HK-2 (cell line): ENCODE data around the gene RADX.

Source experiments
- DNase-seq: peaks from one replicate; pipeline ENCODE4 v3.0.0-alpha.2; 2018; ENCODE audit not compliant: unreplicated experiment

Gene RADX

DNA sequence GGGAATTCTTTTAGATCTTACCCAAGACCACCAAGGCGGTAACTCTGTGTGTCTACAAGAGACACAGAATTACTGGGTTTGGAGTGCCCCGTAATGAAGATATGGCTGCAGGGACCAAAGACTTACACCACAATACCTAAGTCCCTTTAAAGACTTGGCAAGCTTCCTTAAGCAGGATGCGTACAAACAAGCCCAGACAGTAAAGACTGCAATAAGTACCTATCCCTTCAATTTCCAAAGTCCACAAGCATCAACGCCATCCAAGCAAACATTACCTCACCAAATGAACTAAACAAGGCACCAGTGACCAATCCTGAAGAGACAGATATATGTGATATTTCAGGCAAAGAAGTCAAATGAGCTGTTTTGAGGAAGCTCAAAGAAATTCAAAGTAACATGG is 72.4 kb downstream of the RADX start:
- no peak for DNase-seq

DNA sequence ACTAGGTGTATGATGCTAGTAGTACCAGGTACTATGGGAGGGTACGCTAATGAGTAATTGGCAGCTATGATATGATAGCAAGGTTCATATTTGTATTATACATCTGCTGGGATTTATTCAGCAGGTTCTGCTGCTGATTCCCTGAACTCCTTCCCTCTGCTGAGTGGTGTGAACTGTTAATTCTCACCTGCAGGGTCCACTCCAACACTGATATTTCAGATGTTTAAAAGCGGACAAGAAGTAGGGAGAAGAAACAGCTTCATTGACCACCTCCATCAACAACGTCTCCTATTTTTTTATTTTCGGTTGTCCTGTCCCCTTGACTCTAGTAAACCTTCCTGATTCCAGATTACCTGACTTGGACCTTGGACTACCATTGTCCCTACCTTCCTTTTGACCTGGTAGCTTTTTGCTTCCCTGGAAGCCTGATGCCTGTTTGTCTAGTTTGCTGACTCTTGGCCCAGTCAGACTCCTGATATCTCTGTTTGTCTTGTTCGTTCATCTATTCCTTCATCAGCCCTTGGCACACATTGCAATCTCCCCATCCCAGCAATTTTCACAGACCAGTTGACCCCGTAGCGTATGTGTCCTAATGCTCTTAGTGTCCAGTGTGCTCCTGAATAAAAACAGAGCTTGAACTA is 80.8 kb downstream of the RADX start:
- DNase-seq, result no peak

DNA sequence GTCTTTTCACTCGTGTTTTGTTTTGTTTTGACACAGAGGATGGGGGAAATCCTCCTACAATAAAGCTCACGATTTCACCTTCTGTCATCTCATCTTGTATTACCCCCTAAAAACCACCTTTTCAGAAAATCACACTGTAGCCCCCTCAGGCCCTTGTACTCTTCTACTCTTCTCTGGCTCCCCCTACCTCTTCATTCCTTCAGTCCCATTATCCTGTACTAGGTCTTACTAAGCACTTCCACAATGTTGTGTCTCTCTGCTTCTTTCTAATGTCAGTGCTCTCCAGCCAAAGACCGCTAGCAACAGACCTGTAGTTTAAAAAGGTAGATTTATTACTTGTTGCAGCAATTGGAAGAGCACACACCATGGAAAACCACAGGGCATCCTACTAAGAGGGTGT is 84.7 kb downstream of the RADX start:
- DNase-seq, result no peak

DNA sequence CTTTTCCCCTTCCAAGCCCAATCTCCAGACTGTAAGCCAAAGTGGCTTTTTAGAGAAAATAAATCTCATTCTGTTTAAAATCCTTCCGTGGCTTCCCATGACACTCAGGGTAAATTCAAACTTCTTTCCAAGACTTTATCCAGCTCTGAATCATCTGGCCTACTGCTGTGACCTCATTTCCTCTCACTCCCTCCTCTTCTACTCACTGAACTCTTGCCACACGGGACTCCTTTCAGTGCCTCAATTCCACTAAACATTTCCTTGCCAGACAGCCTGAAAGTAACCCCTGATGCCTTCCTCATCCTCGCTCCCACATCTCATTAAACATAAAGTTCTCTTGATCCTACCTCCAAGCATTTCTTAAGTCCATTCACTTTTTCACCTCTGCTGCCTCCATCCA is 86.9 kb downstream of the RADX start:
- DNase-seq, result no peak

DNA sequence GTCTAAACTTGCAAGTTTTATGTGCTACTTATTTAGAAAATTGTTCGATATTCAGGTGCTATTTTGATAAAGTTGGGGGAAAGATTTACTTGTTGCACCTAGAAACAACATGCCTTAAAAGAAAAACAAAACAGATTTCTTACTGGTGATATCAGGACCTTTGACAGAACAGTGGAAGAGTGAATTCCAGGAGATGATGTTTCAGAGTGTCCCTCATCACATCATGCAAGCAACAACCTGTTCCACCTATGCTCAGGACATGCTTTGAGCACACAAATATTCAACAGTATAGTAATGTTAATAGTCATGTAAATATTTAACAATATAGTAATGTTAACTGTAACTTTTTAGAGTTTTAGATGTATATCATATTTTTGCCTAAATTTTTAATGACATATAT is 90.9 kb downstream of the RADX start:
- no peak for DNase-seq

DNA sequence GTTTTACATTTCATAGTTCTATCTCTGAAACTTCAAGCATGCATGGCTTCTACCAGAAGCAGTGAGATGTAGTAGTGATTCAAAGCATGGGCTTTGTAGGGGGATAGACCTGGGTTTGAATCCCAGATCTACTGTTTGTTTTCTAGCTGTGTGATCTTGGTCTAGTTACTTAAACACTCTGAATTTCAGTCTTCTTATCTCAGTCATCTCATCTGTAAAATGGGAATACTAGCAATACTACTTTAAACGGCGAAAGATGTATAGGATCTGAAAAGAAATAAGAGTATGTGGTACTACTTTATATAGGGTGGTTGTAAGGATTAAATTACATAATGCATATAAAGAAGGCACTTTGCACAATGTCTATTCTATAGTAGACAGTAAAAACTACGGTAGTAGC is 94.7 kb downstream of the RADX start:
- no peak for DNase-seq

DNA sequence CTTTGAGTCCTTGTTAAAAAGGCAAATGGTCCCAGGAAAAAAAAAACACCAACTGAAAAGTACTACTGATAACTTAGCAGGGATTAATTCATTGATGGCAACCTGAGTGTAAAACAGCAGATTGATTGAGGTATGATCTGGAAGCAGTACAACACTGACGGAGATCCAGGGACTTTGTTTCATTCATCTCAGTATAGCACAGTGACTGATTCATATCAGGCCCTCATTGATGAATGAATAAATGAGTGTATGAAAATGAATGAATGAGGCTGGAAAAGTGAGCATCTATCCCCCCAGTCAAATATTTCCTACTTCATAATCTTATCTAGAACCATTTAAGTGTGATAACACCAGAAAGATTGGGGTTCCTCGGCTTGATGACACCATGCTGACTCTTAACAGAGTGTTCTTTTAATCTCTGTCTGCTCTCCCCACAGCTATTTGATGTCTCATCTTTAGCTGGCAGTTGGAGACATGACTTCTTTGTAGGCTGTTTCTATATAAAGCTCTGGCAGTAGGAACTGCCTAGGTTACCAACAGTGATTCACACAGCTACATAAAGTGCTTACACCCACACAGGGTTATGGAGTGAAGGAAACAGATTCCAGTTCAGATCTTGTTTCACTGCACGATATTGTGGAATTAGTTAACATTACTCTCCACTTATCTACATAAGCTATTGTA is 96.1 kb downstream of the RADX start:
- peak; percentile 8 for DNase-seq

DNA sequence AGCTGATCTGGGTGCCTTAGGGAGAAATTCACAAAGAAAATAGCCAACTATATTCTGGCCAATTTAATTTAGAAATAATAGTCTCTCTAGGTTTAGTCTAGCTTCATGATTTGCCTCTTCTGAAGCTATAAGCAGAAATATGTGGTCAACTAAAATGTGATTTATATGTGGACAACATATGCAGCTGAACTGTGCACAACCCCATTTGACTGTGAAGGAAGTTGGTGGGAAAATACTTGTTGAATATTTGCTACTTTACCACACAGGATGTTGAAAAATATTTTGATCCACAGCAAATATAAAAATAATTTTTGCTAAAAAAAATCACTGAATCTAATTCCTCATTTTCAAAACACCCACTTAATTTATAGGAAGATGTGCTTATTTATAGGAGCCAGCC is 99.0 kb downstream of the RADX start:
- no peak for DNase-seq

DNA sequence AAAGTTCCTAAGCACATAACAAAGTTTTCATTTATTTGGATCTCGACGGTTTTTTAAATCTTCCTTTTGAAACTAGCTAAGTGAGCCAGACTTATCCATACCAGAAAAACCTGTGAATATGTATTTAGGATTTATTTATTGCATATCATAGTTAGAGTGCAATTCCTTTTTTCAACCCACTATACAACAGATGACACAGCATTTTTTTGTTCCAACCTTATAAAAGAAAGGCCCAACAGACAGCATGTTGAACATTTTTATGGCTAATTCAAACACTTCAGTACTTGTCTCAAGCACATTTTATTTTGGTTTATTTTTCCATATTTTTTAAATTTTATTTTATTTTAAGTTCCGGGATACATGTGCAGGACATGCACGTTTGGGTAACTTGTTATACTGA is 99.6 kb downstream of the RADX start:
- DNase-seq, result no peak

DNA sequence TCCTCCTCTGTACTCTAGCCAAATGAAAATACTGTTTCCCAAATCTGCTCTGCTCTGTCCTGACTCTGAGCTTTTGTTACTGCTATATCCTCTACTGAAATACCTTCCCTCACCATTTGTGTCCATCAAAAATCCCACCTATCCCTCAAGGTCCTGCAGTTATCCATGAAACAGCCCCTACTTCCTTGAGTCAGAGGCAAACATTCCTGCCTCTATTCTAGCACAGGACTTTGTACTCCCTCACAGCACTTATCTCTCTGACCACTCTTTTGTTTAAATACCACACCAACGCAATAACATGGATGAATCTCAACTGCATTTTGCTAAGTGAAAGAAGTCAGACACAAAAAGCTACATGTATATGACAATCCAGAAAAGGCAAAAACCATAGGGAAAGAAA is 104.2 kb downstream of the RADX start:
- DNase-seq, result no peak

DNA sequence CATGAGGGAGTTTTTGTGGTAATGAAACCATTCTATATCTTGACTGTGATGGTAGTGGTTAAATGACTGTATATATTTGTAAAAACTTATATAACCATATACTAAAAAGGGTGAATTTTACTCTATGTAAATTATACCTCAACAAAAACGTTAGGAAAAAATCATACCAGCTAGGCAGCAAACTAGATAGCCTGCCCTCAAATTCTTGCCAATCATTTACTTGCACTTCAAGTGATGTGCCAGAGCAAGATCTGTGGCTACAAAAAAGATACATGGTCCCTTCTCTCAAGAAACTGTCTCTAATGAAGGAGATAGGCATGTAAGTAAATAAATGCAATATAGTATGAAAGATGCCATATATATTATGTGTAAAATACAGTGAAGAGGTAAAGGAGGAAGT is 104.7 kb downstream of the RADX start:
- no peak for DNase-seq

DNA sequence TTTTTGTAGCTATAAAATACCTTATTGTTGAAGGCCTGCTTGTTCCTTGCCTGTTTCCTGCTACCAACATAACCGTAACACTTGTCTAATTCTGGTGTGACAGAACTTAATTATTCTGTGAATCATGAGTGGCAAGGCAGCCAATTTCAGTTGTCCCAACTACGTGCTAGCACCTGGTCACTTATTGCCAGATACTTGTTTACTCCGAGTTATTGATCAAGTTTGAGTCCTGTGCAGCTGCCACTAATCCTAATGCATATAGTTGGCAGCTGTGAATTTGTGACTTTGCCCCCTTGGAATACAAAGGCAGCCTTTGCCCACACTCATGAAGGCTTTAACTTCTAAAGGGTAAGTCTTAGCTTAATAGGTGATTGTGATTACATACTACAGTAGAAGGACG is 106.9 kb downstream of the RADX start:
- no peak for DNase-seq

DNA sequence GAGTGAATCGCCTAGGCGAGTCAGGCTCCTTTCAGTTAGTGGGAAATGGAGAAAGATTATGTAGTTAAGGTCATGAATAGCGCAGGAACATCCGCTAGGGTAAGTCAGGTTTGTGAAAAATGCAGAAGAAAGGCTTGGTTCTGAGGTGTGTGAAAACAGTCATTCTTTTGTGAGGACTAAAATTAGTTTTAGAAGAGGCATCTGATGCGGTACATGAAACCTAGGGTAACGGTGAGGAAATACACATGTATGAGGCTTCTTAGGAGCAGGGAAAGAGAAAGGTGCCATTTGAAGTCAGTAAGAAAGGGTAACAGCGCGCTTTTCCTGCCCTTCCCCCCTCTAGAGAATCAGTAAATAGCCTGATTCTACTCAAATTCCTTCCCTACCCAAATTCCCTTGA is 114.2 kb downstream of the RADX start:
- peak; percentile 1 for DNase-seq

DNA sequence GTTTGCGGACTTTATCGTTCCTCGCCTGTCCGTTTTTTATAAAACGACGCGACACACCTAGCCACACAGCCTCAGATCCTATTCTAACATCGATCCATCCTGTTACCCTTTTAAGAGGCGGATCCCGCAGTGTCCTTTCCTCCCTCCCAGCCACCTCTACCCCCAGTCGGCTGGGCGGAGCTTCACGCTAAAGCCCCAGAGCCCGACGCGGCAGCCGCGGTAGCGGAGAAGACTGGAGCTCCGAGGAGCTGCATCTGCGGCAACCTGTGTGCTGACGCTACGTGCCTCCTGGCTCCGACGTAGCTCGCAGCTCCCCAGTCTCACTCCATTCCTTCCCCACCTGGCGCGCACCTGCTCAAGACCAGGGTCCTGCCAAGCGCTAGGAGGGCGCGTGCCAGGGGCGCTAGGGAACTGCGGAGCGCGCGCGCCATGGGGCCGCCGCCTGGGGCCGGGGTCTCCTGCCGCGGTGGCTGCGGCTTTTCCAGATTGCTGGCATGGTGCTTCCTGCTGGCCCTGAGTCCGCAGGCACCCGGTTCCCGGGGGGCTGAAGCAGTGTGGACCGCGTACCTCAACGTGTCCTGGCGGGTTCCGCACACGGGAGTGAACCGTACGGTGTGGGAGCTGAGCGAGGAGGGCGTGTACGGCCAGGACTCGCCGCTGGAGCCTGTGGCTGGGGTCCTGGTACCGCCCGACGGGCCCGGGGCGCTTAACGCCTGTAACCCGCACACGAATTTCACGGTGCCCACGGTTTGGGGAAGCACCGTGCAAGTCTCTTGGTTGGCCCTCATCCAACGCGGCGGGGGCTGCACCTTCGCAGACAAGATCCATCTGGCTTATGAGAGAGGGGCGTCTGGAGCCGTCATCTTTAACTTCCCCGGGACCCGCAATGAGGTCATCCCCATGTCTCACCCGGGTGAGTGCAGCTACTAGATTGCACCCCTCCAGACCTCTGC is 115.0 kb downstream of the RADX start, which contains the start of gene RNF128:
Gene RNF128, plus strand, starts transcription at position 217 of the 953 bp plus-strand sequence. Its CDS starts 213 bp downstream, at position 430.
- DNase-seq, result peak; percentile 65

DNA sequence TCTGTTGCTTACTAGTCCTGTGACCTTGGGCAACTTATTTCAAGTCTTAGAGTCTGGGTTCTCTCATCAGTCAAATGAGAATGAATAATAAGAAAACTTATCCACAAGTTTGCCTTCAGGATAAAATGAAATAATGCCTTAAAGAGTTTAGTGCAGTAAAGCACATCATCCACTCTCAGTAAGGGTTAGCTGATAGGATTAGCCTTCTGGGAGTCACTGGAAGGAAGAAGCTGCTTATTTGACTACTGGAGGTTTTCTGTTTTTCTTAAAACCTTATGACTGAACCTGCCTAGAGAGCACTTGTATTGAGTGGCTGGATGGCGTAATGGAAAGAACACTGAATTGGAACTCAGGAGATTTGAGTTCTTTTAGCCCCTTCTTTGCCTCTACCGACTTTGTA is 116.6 kb downstream of the RADX start:
- DNase-seq, result no peak
